ENCODE data around the gene PRKAG2. TPM values are rescaled to one million over a fixed set of nuclear protein-coding genes. Genes with fewer than 3 reads are reported as not detected.

Gene PRKAG2
- total and polyA plus RNA-seq, 12 donors = 3.8 to 17.3 (median 10.9) TPM

GRCh38 chr7:151645311-151645710 is 231.6 kb downstream of the PRKAG2 start:
- WGBS, 4 donors = 94 to 100% (median 98%) methylated on average over 1 to 2 of the region's 2 CpGs
- Histone ChIP-seq H3K4me1 (replicated peaks in 1 of 2) (peaks cover 0 to 1% of the 10 kb centered on the region in 2 donors), H3K4me3 (no peak overlapping the region), H3K27me3 (no peaks in the 10 kb centered on the region), H3K27ac (no peak overlapping the region), H3K9me3 (replicated peaks in 1 of 3) (no peaks in the 10 kb centered on the region), H3K36me3 (replicated peaks in 1 of 2) (no peaks in the 10 kb centered on the region)
- intact Hi-C loops (cut with DNase I) = no loop called here
- no peak for DNase-seq
- no peak for TF ChIP-seq POLR2A (IDR thresholded peaks at IDR 0.05)
- TF ChIP-seq, protein P1, sequence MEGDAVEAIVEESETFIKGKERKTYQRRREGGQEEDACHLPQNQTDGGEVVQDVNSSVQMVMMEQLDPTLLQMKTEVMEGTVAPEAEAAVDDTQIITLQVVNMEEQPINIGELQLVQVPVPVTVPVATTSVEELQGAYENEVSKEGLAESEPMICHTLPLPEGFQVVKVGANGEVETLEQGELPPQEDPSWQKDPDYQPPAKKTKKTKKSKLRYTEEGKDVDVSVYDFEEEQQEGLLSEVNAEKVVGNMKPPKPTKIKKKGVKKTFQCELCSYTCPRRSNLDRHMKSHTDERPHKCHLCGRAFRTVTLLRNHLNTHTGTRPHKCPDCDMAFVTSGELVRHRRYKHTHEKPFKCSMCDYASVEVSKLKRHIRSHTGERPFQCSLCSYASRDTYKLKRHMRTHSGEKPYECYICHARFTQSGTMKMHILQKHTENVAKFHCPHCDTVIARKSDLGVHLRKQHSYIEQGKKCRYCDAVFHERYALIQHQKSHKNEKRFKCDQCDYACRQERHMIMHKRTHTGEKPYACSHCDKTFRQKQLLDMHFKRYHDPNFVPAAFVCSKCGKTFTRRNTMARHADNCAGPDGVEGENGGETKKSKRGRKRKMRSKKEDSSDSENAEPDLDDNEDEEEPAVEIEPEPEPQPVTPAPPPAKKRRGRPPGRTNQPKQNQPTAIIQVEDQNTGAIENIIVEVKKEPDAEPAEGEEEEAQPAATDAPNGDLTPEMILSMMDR (IDR thresholded peaks at IDR 0.05) = no peak

- intact Hi-C loops (cut with DNase I) = no loop called here
- no peaks in the 10 kb centered on the region for H3K9me3 ChIP-seq (replicated peaks in 1 of 3)
- TF ChIP-seq, protein P1 (IDR thresholded peaks at IDR 0.05) = no peak
- no peak for TF ChIP-seq POLR2A (IDR thresholded peaks at IDR 0.05)
Observed at GRCh38 chr7:151644554-151644953, 232.4 kb downstream of the PRKAG2 start.

DNA sequence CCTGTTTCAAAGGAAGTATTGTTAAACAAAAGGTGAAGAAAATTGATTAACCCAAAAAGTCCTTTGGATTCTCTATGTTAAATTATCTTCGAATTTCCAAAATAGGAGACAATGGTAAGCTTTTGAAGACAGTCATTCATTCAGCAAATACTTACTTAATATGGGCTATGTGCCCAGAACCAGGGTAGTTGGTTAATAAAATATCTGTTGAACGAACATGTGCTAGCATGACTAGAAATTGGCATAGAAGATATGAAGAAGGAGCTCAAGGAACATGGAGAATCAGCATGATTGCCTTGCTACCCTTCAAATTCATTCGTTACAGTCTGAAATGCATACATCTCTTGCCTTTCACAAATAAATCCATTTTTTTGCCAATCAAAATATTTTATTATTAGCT is 234.2 kb downstream of the PRKAG2 start:
- TF ChIP-seq POLR2A (IDR thresholded peaks at IDR 0.05) = no peak
- TF ChIP-seq, protein P1 (IDR thresholded peaks at IDR 0.05) = no peak
- Histone ChIP-seq H3K4me3 (no peak overlapping the region), H3K36me3 (replicated peaks in 1 of 2) (no peaks in the 10 kb centered on the region), H3K9me3 (replicated peaks in 1 of 3) (no peaks in the 10 kb centered on the region), H3K27me3 (no peaks in the 10 kb centered on the region), H3K4me1 (replicated peaks in 1 of 2) (no peaks in the 10 kb centered on the region), H3K27ac (no peak overlapping the region)
- WGBS, 4 donors = 74 to 81% (median 79%) methylated on average over 3 of the region's 3 CpGs
- intact Hi-C loops (cut with DNase I) = no loop called here
- DNase-seq = no peak

More at GRCh38 chr7:151644554-151644953, 232.4 kb downstream of the PRKAG2 start:
- Histone ChIP-seq H3K36me3 (replicated peaks in 1 of 2) (no peaks in the 10 kb centered on the region), H3K4me3 (no peak overlapping the region), H3K27ac (no peak overlapping the region), H3K4me1 (replicated peaks in 1 of 2) (no peaks in the 10 kb centered on the region), H3K27me3 (no peaks in the 10 kb centered on the region)
- DNase-seq = no peak

DNA sequence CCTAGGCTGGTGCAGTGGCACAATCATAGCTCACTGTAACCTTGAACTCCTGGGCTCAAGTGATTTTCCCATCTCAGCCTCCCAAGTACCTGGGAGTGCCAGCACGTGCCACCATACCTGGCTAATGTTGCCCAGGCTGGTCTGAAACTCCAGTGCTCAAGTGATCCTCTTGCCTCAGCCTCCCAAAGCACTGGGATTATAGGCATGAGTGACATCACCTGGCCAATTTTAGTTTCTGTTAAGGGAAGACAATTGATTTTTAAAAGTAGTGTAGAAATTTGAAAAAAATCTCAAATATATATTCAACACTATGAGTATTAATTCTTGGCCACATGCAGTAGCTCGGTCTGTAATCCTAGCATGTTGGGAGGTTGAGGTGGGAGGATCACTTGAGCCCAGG is 235.3 kb downstream of the PRKAG2 start:
- no peak overlapping the region for H3K27ac ChIP-seq
- H3K9me3 ChIP-seq (replicated peaks in 1 of 3) = no peaks in the 10 kb centered on the region
- no peak overlapping the region for H3K4me3 ChIP-seq
- H3K27me3 ChIP-seq = no peaks in the 10 kb centered on the region
- H3K4me1 ChIP-seq (replicated peaks in 1 of 2) = no peaks in the 10 kb centered on the region
- WGBS, 4 donors = 95 to 100% (median 99%) methylated on average over 2 of the region's 2 CpGs
- DNase-seq = no peak
- TF ChIP-seq, protein P1 (IDR thresholded peaks at IDR 0.05) = no peak
- TF ChIP-seq POLR2A (IDR thresholded peaks at IDR 0.05) = no peak
- no peaks in the 10 kb centered on the region for H3K36me3 ChIP-seq (replicated peaks in 1 of 2)
- intact Hi-C loops (cut with DNase I) = no loop called here
